22Rv1 (cell line): ENCODE results near the gene DAB1.

ENCODE experiments used
- H3K27ac ChIP-seq: fragments of 450-650 bp; 2 replicates; pipeline ENCODE4 v1.5.1; 2017
- CTCF ChIP-seq: fragments of 450-650 bp; IDR thresholded peaks from 2 replicates; pipeline ENCODE4 v1.5.1; 2017; ENCODE audit warnings: mild to moderate bottlenecking
- ZFX ChIP-seq: fragments of 450-650 bp; IDR thresholded peaks from 2 replicates; pipeline ENCODE4 v1.6.1; 2017; ENCODE audit warnings: antibody characterized with exemption, borderline replicate concordance

DAB1 gene

GRCh38 chr1:57312869-57313268, 111.0 kb downstream of the DAB1 start:
- TF ChIP-seq CTCF = no peak
- no peak for TF ChIP-seq ZFX
- no peak overlapping the region for H3K27ac ChIP-seq

GRCh38 chr1:57311411-57311810, 112.4 kb downstream of the DAB1 start:
- no peak overlapping the region for H3K27ac ChIP-seq
- TF ChIP-seq CTCF = no peak
- TF ChIP-seq ZFX = no peak

- H3K27ac ChIP-seq = no peak overlapping the region
Observed at GRCh38 chr1:57311006-57311405, 112.9 kb downstream of the DAB1 start.

GRCh38 chr1:57309630-57310029, 114.2 kb downstream of the DAB1 start:
- H3K27ac ChIP-seq = no peak overlapping the region
- TF ChIP-seq ZFX (no peak), CTCF (no peak)

More at GRCh38 chr1:57311006-57311405, 112.9 kb downstream of the DAB1 start:
- no peak for TF ChIP-seq ZFX
- TF ChIP-seq CTCF = no peak

GRCh38 chr1:57307392-57308170, 116.3 kb downstream of the DAB1 start:
- H3K27ac ChIP-seq = no peak overlapping the region
- TF ChIP-seq ZFX (no peak), CTCF (no peak)

- no peak for TF ChIP-seq ZFX
- no peak for TF ChIP-seq CTCF
- no peak overlapping the region for H3K27ac ChIP-seq
Observed at GRCh38 chr1:57304591-57304990, 119.3 kb downstream of the DAB1 start.

GRCh38 chr1:57302812-57303596, 120.9 kb downstream of the DAB1 start:
- no peak for TF ChIP-seq CTCF
- no peak for TF ChIP-seq ZFX

More at GRCh38 chr1:57302812-57303596, 120.9 kb downstream of the DAB1 start:
- H3K27ac ChIP-seq = no peak overlapping the region
